Hepatocyte (in vitro differentiated cells): ENCODE data around the gene TEX48. TPM values are rescaled to one million over a fixed set of nuclear protein-coding genes. Genes with fewer than 3 reads are reported as not detected.

ENCODE experiments used
- DNase-seq: peaks from one replicate; pipeline ENCODE4 v3.0.0-alpha.2; 2016; ENCODE audit warnings: low spot score
- H2AFZ ChIP-seq: fragments of 200-600 bp; sonication (generic); 2 replicates; pipeline ENCODE4 v1.6.0; 2016; ENCODE audit warnings: antibody characterized with exemption, mild to moderate bottlenecking
- H3K27ac ChIP-seq: fragments of 200-600 bp; sonication (generic); 2 replicates; pipeline ENCODE4 v1.5.1; 2016; ENCODE audit warnings: mild to moderate bottlenecking
- H3K27me3 ChIP-seq: fragments of 200-600 bp; sonication (generic); 2 replicates; pipeline ENCODE4 v1.6.1; 2016
- H3K36me3 ChIP-seq: fragments of 200-600 bp; sonication (generic); replicated peaks from 2 replicates; pipeline ENCODE4 v1.5.1; 2016; ENCODE audit warnings: low read depth; ENCODE audit not compliant: insufficient read depth
- H3K4me1 ChIP-seq: fragments of 200-600 bp; sonication (generic); 2 replicates; pipeline ENCODE4 v1.5.1; 2016; ENCODE audit warnings: mild to moderate bottlenecking, moderate library complexity; ENCODE audit not compliant: insufficient read depth
- H3K4me2 ChIP-seq: fragments of 200-600 bp; sonication (generic); 2 replicates; pipeline ENCODE4 v1.6.0; 2016
- H3K4me3 ChIP-seq: fragments of 200-600 bp; sonication (generic); 2 replicates; pipeline ENCODE4 v1.5.1; 2016; ENCODE audit warnings: mild to moderate bottlenecking
- H3K79me2 ChIP-seq: fragments of 200-600 bp; sonication (generic); 2 replicates; pipeline ENCODE4 v1.6.0; 2017; ENCODE audit warnings: mild to moderate bottlenecking
- H3K9me2 ChIP-seq: fragments of 200-600 bp; sonication (generic); replicated peaks from 2 replicates; pipeline ENCODE4 v1.6.0; 2017; ENCODE audit warnings: mild to moderate bottlenecking; ENCODE audit not compliant: insufficient read depth
- H3K9me3 ChIP-seq: fragments of 200-600 bp; sonication (generic); 2 replicates; pipeline ENCODE4 v1.5.1; 2016; ENCODE audit warnings: low read depth, mild to moderate bottlenecking
- H4K20me1 ChIP-seq: fragments of 200-600 bp; sonication (generic); 2 replicates; pipeline ENCODE4 v1.6.0; 2016; ENCODE audit warnings: mild to moderate bottlenecking; ENCODE audit not compliant: insufficient read depth, poor library complexity, severe bottlenecking
- EZH2 ChIP-seq: fragments of 200-600 bp; sonication (generic); IDR thresholded peaks from 2 replicates; pipeline ENCODE4 v1.6.1; 2016; ENCODE audit warnings: antibody characterized with exemption, mild to moderate bottlenecking, borderline replicate concordance
- EZH2phosphoT487 ChIP-seq: fragments of 200-600 bp; sonication (generic); IDR thresholded peaks from one replicate; pipeline ENCODE4 v1.6.1; 2018; ENCODE audit warnings: antibody characterized with exemption, mild to moderate bottlenecking, low read depth, moderate library complexity; ENCODE audit not compliant: unreplicated experiment, severe bottlenecking
- WGBS: methylation state at CpG from one replicate; pipeline ENCODE4 v1.1.6; 2016; ENCODE audit warnings: low lambda C conversion rate; ENCODE audit errors: missing lambda C conversion rate; 5-methylcytosine and 5-hydroxymethylcytosine counted together
- polyA plus RNA-seq: library from polyadenylated mRNA; unstranded; fragments of >200 nt; fragmentation: Nextera tagmentation; extraction: Ambion mirVana; gene quantifications from 2 replicates; pipeline ENCODE4 v1.2.1, GENCODE V29; 2016
- total RNA-seq: library from RNA; depleted of rRNA; stranded (reverse); fragments of >200 nt; gene quantifications from 2 replicates; pipeline ENCODE4 v1.2.3, GENCODE V29; 2014
- TF ChIP-seq, protein P1 (sequence below): fragments of 200-600 bp; sonication (generic); IDR thresholded peaks from 2 replicates; pipeline ENCODE4 v1.5.1; 2016; ENCODE audit warnings: antibody characterized with exemption, mild to moderate bottlenecking; ENCODE audit not compliant: poor library complexity

TEX48 gene
- total and polyA plus RNA-seq, 2 experiments from 2014 or later, result not detected

DNA sequence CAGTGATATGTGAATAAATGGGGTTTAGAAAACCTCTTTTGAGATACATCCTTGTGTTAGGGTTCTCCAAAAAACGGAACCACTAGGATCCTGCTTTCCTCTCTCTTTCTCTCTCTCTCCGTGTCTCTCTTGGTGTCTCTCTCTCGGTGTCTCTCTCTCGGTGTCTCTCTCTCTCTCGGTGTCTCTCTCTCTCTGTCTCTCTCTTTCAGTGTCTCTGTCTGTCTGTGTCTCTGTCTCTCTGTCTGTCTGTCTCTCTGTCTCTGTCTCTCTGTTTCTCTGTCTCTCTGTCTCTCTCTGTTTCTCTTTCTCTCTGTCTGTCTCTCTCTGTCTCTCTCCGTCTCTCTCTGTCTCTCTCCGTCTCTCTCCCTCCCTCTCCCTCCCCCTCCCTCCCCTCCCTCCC, 7.8 kb upstream of the TEX48 start:
- no peak overlapping the region for H3K4me3 ChIP-seq
- no peaks in the 10 kb centered on the region for H3K79me2 ChIP-seq
- no peaks in the 10 kb centered on the region for H3K27me3 ChIP-seq
- no peaks in the 10 kb centered on the region for H3K9me3 ChIP-seq
- H2AFZ ChIP-seq, result no peak overlapping the region
- no peaks in the 10 kb centered on the region for H4K20me1 ChIP-seq
- no peak overlapping the region for H3K4me2 ChIP-seq
- no peak for DNase-seq
- no peaks in the 10 kb centered on the region for H3K36me3 ChIP-seq
- H3K27ac ChIP-seq, result no peak overlapping the region
- H3K4me1 ChIP-seq, result no peaks in the 10 kb centered on the region
- 75% methylated on average over 5 of the region's 7 CpGs for WGBS
- H3K9me2 ChIP-seq, result no peaks in the 10 kb centered on the region
- TF ChIP-seq EZH2phosphoT487 (no peak), EZH2 (no peak)
- TF ChIP-seq, protein P1, sequence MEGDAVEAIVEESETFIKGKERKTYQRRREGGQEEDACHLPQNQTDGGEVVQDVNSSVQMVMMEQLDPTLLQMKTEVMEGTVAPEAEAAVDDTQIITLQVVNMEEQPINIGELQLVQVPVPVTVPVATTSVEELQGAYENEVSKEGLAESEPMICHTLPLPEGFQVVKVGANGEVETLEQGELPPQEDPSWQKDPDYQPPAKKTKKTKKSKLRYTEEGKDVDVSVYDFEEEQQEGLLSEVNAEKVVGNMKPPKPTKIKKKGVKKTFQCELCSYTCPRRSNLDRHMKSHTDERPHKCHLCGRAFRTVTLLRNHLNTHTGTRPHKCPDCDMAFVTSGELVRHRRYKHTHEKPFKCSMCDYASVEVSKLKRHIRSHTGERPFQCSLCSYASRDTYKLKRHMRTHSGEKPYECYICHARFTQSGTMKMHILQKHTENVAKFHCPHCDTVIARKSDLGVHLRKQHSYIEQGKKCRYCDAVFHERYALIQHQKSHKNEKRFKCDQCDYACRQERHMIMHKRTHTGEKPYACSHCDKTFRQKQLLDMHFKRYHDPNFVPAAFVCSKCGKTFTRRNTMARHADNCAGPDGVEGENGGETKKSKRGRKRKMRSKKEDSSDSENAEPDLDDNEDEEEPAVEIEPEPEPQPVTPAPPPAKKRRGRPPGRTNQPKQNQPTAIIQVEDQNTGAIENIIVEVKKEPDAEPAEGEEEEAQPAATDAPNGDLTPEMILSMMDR, result no peak

DNA sequence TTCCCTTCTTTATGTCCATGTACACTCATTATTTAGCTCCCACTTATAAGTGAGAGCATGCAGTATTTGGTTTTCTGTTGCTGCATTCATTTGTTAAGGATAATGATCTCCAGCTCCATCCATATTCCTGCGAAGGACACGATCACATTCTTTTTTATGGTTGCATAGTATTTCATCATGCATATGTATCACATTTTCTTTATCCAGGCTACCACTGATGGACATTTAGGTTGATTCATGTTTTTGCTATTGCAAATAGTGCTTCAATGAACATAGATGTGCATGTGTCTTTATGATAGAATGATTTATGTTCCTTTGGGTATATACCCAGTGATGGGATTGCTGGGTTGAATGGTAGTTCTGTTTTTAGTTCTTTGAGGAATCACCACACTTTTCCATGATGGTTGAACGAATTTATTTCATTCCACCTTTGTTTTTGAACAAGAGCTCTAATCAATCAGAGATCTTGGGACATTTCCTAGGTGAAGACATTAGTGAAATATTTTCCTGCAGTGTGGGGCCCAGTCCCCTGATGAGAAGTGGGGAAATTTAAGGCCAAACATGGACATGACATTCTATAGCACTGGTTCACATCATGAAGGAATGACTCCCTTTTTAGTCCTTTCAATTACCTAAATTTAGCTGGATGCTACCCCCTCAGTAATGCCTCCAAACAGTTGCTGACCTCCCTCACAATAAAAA, 7.1 kb upstream of the TEX48 start:
- H3K4me2 ChIP-seq, result no peak overlapping the region
- no peak for TF ChIP-seq EZH2phosphoT487
- TF ChIP-seq, protein P1, result no peak
- no peak overlapping the region for H3K27ac ChIP-seq

DNA sequence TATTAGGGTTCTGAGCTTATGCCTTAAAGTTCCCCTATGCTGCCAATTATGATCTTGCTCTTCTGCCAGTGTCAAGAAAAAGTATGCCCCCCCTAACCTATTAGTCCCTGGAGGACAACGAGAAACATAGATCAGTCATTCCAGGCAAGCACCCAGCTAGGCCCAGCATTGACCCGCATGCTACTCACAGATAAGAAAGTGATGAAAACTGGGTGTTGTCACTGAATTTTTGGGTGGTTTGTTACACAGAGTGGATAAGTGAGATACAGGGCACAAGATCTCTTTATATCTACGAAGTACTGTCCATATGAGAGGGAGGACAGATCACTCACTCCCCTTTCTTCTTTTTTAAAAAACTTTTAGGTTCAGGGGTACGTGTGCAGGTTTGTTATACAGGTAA, 6.4 kb upstream of the TEX48 start:
- Histone ChIP-seq H3K9me2 (no peaks in the 10 kb centered on the region), H3K36me3 (no peaks in the 10 kb centered on the region), H3K9me3 (no peaks in the 10 kb centered on the region), H3K4me1 (no peaks in the 10 kb centered on the region), H3K27ac (no peak overlapping the region), H3K27me3 (no peaks in the 10 kb centered on the region), H3K79me2 (no peaks in the 10 kb centered on the region), H3K4me3 (no peak overlapping the region), H2AFZ (no peak overlapping the region), H4K20me1 (no peaks in the 10 kb centered on the region), H3K4me2 (no peak overlapping the region)
- 97% methylated on average over 4 of the region's 4 CpGs for WGBS
- TF ChIP-seq EZH2, result no peak
- TF ChIP-seq, protein P1, result no peak
- no peak for TF ChIP-seq EZH2phosphoT487
- no peak for DNase-seq

More for the DNA sequence above, 7.1 kb upstream of the TEX48 start:
- H3K4me1 ChIP-seq, result no peaks in the 10 kb centered on the region
- no peak overlapping the region for H2AFZ ChIP-seq
- H3K36me3 ChIP-seq, result no peaks in the 10 kb centered on the region
- no peaks in the 10 kb centered on the region for H3K27me3 ChIP-seq
- DNase-seq, result no peak
- H3K9me2 ChIP-seq, result no peaks in the 10 kb centered on the region
- 86% methylated on average over 3 of the region's 3 CpGs for WGBS
- H3K9me3 ChIP-seq, result no peaks in the 10 kb centered on the region
- H3K79me2 ChIP-seq, result no peaks in the 10 kb centered on the region
- no peaks in the 10 kb centered on the region for H4K20me1 ChIP-seq
- no peak overlapping the region for H3K4me3 ChIP-seq
